ENCODE data around the gene RBFOX1. TPM values are rescaled to one million over a fixed set of nuclear protein-coding genes. Genes with fewer than 3 reads are reported as not detected.

RBFOX1 gene
- total RNA-seq, 4 donors from 2014 or later = 0.29 to 0.30 TPM; not detected in 2

DNA sequence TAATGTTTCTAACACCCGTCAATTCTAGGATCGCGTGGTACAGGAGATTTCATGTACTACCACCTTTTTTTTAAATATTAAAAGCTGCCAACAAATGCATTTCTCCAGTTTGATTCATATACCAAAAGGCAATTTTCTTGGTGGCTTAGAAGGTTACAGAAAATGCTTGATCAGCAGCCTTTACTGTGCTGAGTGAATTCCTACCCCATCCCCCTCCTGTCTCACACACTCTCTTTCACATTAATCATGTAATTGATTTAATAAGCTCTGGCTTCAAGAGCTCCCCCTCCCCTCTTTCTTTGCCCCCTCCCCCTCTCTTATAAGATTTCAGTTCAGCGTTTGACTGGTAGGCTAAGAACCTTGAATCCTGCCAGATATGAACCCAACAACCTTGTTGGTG is 110.5 kb downstream of the RBFOX1 start:
- DNase-seq (ENCODE audit: low spot score in 2 of 2) = no peak
- 68 to 71% methylated on average over 4 of the region's 4 CpGs for whole genome bisulfite sequencing, 2 donors
- TF ChIP-seq POLR2A (IDR thresholded peaks at IDR 0.05) = no peak
- TF ChIP-seq, protein P1, sequence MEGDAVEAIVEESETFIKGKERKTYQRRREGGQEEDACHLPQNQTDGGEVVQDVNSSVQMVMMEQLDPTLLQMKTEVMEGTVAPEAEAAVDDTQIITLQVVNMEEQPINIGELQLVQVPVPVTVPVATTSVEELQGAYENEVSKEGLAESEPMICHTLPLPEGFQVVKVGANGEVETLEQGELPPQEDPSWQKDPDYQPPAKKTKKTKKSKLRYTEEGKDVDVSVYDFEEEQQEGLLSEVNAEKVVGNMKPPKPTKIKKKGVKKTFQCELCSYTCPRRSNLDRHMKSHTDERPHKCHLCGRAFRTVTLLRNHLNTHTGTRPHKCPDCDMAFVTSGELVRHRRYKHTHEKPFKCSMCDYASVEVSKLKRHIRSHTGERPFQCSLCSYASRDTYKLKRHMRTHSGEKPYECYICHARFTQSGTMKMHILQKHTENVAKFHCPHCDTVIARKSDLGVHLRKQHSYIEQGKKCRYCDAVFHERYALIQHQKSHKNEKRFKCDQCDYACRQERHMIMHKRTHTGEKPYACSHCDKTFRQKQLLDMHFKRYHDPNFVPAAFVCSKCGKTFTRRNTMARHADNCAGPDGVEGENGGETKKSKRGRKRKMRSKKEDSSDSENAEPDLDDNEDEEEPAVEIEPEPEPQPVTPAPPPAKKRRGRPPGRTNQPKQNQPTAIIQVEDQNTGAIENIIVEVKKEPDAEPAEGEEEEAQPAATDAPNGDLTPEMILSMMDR (IDR thresholded peaks at IDR 0.05) = no peak
- intact Hi-C loops (cut with DNase I; ENCODE audit: low total_unique reads) = no loop called here
- no peak overlapping the region for H3K4me3 ChIP-seq (ENCODE audit: low read depth, poor library complexity, severe bottlenecking)

- H3K4me3 ChIP-seq (ENCODE audit: low read depth, poor library complexity, severe bottlenecking) = no peak overlapping the region
- intact Hi-C loops (cut with DNase I; ENCODE audit: low total_unique reads) = no loop called here
- TF ChIP-seq POLR2A (IDR thresholded peaks at IDR 0.05) = no peak
- TF ChIP-seq, protein P1 (IDR thresholded peaks at IDR 0.05) = no peak
- DNase-seq (ENCODE audit: low spot score in 2 of 2) = no peak
- 43 to 54% methylated on average over 11 of the region's 11 CpGs for WGBS, 2 donors
Measured at GRCh38 chr16:7443648-7444365, 111.2 kb downstream of the RBFOX1 start.

DNA sequence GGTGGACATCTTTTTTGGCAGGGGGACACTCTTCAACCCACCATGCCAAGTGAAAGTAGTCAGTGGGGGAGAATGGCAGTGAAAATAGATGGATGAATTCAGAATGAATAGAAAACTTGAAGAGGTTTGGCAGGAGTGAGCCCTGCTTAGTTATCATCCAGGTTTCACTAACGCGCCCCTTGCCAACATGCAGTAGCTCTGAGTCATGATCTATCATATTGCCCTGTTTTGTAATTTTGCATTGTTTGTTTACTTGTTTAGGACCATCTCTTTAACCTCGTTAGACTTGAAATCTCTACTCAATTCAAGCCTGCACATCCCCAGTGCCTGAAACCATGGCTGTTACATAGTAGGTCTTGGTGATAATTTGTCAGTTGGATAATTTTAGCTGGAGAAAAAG is 116.7 kb downstream of the RBFOX1 start:
- intact Hi-C loops (cut with DNase I; ENCODE audit: low total_unique reads) = no loop called here
- no peak for DNase-seq (ENCODE audit: low spot score in 2 of 2)
- H3K4me3 ChIP-seq (ENCODE audit: low read depth, poor library complexity, severe bottlenecking) = no peak overlapping the region
- 55 to 70% methylated on average over 3 of the region's 3 CpGs for WGBS, 2 donors
- TF ChIP-seq, protein P1 (IDR thresholded peaks at IDR 0.05) = no peak
- TF ChIP-seq POLR2A (IDR thresholded peaks at IDR 0.05) = no peak

- no peak overlapping the region for H3K4me3 ChIP-seq (ENCODE audit: low read depth, poor library complexity, severe bottlenecking)
- TF ChIP-seq, protein P1 (IDR thresholded peaks at IDR 0.05) = no peak
- no peak for TF ChIP-seq POLR2A (IDR thresholded peaks at IDR 0.05)
- no peak for DNase-seq (ENCODE audit: low spot score in 2 of 2)
- intact Hi-C loops (cut with DNase I; ENCODE audit: low total_unique reads) = no loop called here
- 87 to 92% methylated on average over 7 of the region's 7 CpGs for WGBS, 2 donors
Measured at GRCh38 chr16:7449808-7450207, 117.2 kb downstream of the RBFOX1 start.

DNA sequence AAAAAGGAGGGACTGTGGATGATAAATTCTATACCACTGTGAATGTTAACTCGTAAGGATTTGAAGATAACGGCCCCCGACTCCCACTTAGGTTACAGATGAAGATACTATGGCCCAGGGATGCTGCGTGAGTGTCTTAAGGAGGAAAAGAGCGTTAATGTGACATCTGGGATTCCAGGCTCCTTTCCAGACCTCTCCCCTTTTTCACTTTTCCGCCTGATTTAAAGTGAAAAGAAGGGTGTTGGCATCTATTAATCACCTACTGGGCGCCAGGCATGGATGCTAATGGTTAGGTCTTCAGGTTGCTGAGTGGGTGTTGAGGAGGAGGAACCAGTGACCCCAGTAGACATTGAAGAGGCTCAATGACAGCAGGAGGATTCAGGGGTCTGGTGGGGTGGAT is 117.8 kb downstream of the RBFOX1 start:
- TF ChIP-seq, protein P1 (IDR thresholded peaks at IDR 0.05) = no peak
- no peak for TF ChIP-seq POLR2A (IDR thresholded peaks at IDR 0.05)
- H3K4me3 ChIP-seq (ENCODE audit: low read depth, poor library complexity, severe bottlenecking) = no peak overlapping the region
- intact Hi-C loops (cut with DNase I; ENCODE audit: low total_unique reads) = no loop called here
- 83 to 86% methylated on average over 7 of the region's 7 CpGs for WGBS, 2 donors
- DNase-seq (ENCODE audit: low spot score in 2 of 2) = no peak

- no peak for TF ChIP-seq POLR2A (IDR thresholded peaks at IDR 0.05)
- TF ChIP-seq, protein P1 (IDR thresholded peaks at IDR 0.05) = no peak
- no peak overlapping the region for H3K4me3 ChIP-seq (ENCODE audit: low read depth, poor library complexity, severe bottlenecking)
- WGBS, 2 donors = 82 to 86% methylated on average over 6 of the region's 6 CpGs
- intact Hi-C loops (cut with DNase I; ENCODE audit: low total_unique reads) = no loop called here
- no peak for DNase-seq (ENCODE audit: low spot score in 2 of 2)
Measured at GRCh38 chr16:7452090-7452489, 119.4 kb downstream of the RBFOX1 start.

Measured in lower leg skin (tissue), 4 donors.